A172 (cell line): ENCODE data around the gene MSGN1. TPM values are rescaled to one million over a fixed set of nuclear protein-coding genes. Genes with fewer than 3 reads are reported as not detected.

Experiments
- DNase-seq: peaks from one replicate; pipeline ENCODE4 v3.0.0-alpha.2; 2015; ENCODE audit warnings: low spot score
- total RNA-seq: library from RNA; depleted of rRNA; stranded (reverse); fragments of >200 nt; shearing (Covaris generic); gene quantifications from 2 replicates; pipeline ENCODE4 v1.2.3, GENCODE V29; 2014; rRNA removed

The MSGN1 gene
- not detected in 2 replicates for total RNA-seq

- no peak for DNase-seq
Measured at GRCh38 chr2:17816396-17817245, at the start of gene MSGN1. Gene MSGN1, plus strand, starts transcription at chr2:17816460. Its CDS starts 59 bp downstream, at chr2:17816519.

GRCh38 chr2:17768894-17769293 lies 47.4 kb upstream of the MSGN1 start:
- DNase-seq: no peak

GRCh38 chr2:17771956-17772355 lies 44.3 kb upstream of the MSGN1 start:
- no peak for DNase-seq

GRCh38 chr2:17772532-17772931 lies 43.7 kb upstream of the MSGN1 start:
- DNase-seq: no peak

- no peak for DNase-seq
Measured at GRCh38 chr2:17780546-17780945, 35.7 kb upstream of the MSGN1 start.

GRCh38 chr2:17781482-17781881 lies 34.8 kb upstream of the MSGN1 start:
- DNase-seq: no peak

GRCh38 chr2:17786727-17787126 lies 29.5 kb upstream of the MSGN1 start:
- no peak for DNase-seq

GRCh38 chr2:17788773-17789172 lies 27.5 kb upstream of the MSGN1 start:
- DNase-seq: no peak

- no peak for DNase-seq
Measured at GRCh38 chr2:17790536-17790935, 25.7 kb upstream of the MSGN1 start.

- DNase-seq: no peak
Measured at GRCh38 chr2:17791121-17791816, 25.0 kb upstream of the MSGN1 start.

GRCh38 chr2:17791817-17792130 lies 24.5 kb upstream of the MSGN1 start:
- no peak for DNase-seq

- no peak for DNase-seq
Measured at GRCh38 chr2:17792515-17792914, 23.7 kb upstream of the MSGN1 start.

GRCh38 chr2:17793296-17793695 lies 23.0 kb upstream of the MSGN1 start:
- no peak for DNase-seq

- no peak for DNase-seq
Measured at GRCh38 chr2:17793803-17794354, 22.4 kb upstream of the MSGN1 start.

- no peak for DNase-seq
Measured at GRCh38 chr2:17795309-17795708, 21.0 kb upstream of the MSGN1 start.

- DNase-seq: no peak
Measured at GRCh38 chr2:17798338-17798737, 17.9 kb upstream of the MSGN1 start.

GRCh38 chr2:17799301-17800120 lies 16.7 kb upstream of the MSGN1 start:
- no peak for DNase-seq

- no peak for DNase-seq
Measured at GRCh38 chr2:17800219-17800618, 16.0 kb upstream of the MSGN1 start.

- DNase-seq: no peak
Measured at GRCh38 chr2:17800693-17801458, 15.4 kb upstream of the MSGN1 start.

- no peak for DNase-seq
Measured at GRCh38 chr2:17803497-17803896, 12.8 kb upstream of the MSGN1 start.

- DNase-seq: no peak
Measured at GRCh38 chr2:17804358-17804757, 11.9 kb upstream of the MSGN1 start.
